HepG2 (cell line): ENCODE results near the gene TSPAN5. TPM values are rescaled to one million over a fixed set of nuclear protein-coding genes. Genes with fewer than 3 reads are reported as not detected.

Experiments
- ATAC-seq: fragments of 200-7000 bp; cut with Tn5 transposase; 3 replicates; pipeline ENCODE4 v1.9.1; 2020; ENCODE audit warnings: mild to moderate bottlenecking, moderate library complexity
- BruUV-seq: library from RNA; stranded (reverse); fragments of 400-500 nt; replicated peaks from 2 replicates; lab custom pipeline; 2021; lab: Mats Ljungman, UMichigan
- CTCF ChIA-PET: fragments of 300-600 bp; formaldehyde crosslinking; extraction: SDS; loops from one replicate; lab custom pipeline; 2021; ENCODE audit warnings: low total read pairs, inconsistent platforms, low intra/inter-chr PET ratio; lab: Yijun Ruan, JAX
- POLR2A ChIA-PET: fragments of 350-600 bp; sonication (Branson Sonifier 250); formaldehyde crosslinking; loops from one replicate; lab custom pipeline; 2020; ENCODE audit warnings: antibody characterized with exemption, inconsistent platforms; lab: Yijun Ruan, JAX
- DNase-seq: peaks from one replicate; pipeline ENCODE4 v3.0.0-alpha.2; 2015; ENCODE audit warnings: low spot score
- FAIRE-seq: peaks from 3 replicates; lab custom pipeline; 2011; peaks lifted over from hg19 to GRCh38; lab: Jason Lieb, UNC
- H2AFZ ChIP-seq: one replicate; pipeline ENCODE4 v1.6.1; 2011; ENCODE audit warnings: low read length, inconsistent platforms
- H3K27ac ChIP-seq: fragments of 300-600 bp; 3 replicates; pipeline ENCODE4 v1.8.0; 2011; ENCODE audit warnings: mixed run types, mild to moderate bottlenecking, mixed read lengths, low read length, inconsistent platforms; ENCODE audit not compliant: insufficient read depth; ENCODE audit errors: extremely low read length
- H3K27me3 ChIP-seq, 2 experiments: fragments of 200-600 bp in 1 of 2; 2 replicates in 1 of 2; 3 replicates in 1 of 2; pipeline versions ENCODE4 v1.6.0 to v1.8.0; 2011; ENCODE audit warnings: low read length in 2 of 2, mild to moderate bottlenecking in 2 of 2, moderate library complexity in 2 of 2, inconsistent platforms in 1 of 2; ENCODE audit not compliant: insufficient read depth in 2 of 2, control insufficient read depth in 1 of 2
- H3K36me3 ChIP-seq, 2 experiments: fragments of 200-600 bp in 1 of 2; replicated peaks in 1 of 2; 2 replicates in 1 of 2; 3 replicates in 1 of 2; pipeline versions ENCODE4 v1.5.1 to v1.8.0; 2011; ENCODE audit warnings: low read length in 2 of 2, inconsistent platforms in 1 of 2; ENCODE audit not compliant: insufficient read depth in 2 of 2, control insufficient read depth in 1 of 2
- H3K4me1 ChIP-seq: 2 replicates; pipeline ENCODE4 v1.5.1; 2012; ENCODE audit warnings: low read length, inconsistent platforms; ENCODE audit not compliant: insufficient read depth
- H3K4me2 ChIP-seq: 2 replicates; pipeline ENCODE4 v1.6.0; 2011; ENCODE audit warnings: low read depth, low read length, inconsistent platforms
- H3K4me3 ChIP-seq, 3 experiments: fragments of 200-600 bp in 1 of 3; sonication (generic), shearing (Covaris generic) in 1 of 3; replicated peaks in 1 of 3; 2 replicates each; pipeline ENCODE4 v1.5.1; 2011 to 2016; ENCODE audit warnings: low read length in 3 of 3, inconsistent platforms in 2 of 3, low read depth in 2 of 3, mild to moderate bottlenecking in 2 of 3, control low read depth in 1 of 3, mixed read lengths in 1 of 3; ENCODE audit not compliant: insufficient read depth in 1 of 3
- H3K79me2 ChIP-seq: one replicate; pipeline ENCODE4 v1.6.1; 2011; ENCODE audit warnings: low read length, inconsistent platforms; ENCODE audit not compliant: insufficient read depth
- H3K9ac ChIP-seq: 2 replicates; pipeline ENCODE4 v1.6.0; 2011; ENCODE audit warnings: mild to moderate bottlenecking, low read depth, low read length, inconsistent platforms; ENCODE audit not compliant: insufficient read depth
- H3K9me3 ChIP-seq: 2 replicates; pipeline ENCODE4 v1.5.1; 2012; ENCODE audit warnings: mild to moderate bottlenecking, low read length
- H4K20me1 ChIP-seq: 2 replicates; pipeline ENCODE4 v1.6.0; 2011; ENCODE audit warnings: inconsistent platforms, mild to moderate bottlenecking, low read length, moderate library complexity; ENCODE audit not compliant: insufficient read depth
- ARNTL ChIP-seq: sonication (generic); formaldehyde crosslinking; IDR thresholded peaks from 2 replicates; pipeline ENCODE4 v1.4.0; 2020; ENCODE audit warnings: mild to moderate bottlenecking, missing genetic modification reagents
- DDIT3 ChIP-seq: sonication (generic); formaldehyde crosslinking; IDR thresholded peaks from 2 replicates; pipeline ENCODE4 v1.4.0; 2020; ENCODE audit warnings: mild to moderate bottlenecking, missing genetic modification reagents
- DR1 ChIP-seq: sonication (generic); formaldehyde crosslinking; IDR thresholded peaks from 2 replicates; pipeline ENCODE4 v1.8.0; 2021; ENCODE audit warnings: mild to moderate bottlenecking, missing genetic modification reagents, inconsistent platforms
- E2F2 ChIP-seq: sonication (generic); formaldehyde crosslinking; IDR thresholded peaks from 2 replicates; pipeline ENCODE4 v1.4.0; 2020; ENCODE audit warnings: missing genetic modification reagents, borderline replicate concordance
- ERF ChIP-seq: IDR thresholded peaks from 2 replicates; pipeline ENCODE4 v1.6.1; 2018; ENCODE audit warnings: missing biosample characterization, missing genetic modification reagents
- SMARCC2 ChIP-seq: fragments of 450-650 bp; IDR thresholded peaks from 2 replicates; pipeline ENCODE4 v1.6.1; 2017; ENCODE audit warnings: antibody characterized with exemption, mild to moderate bottlenecking
- ZNF468 ChIP-seq: sonication (generic); formaldehyde crosslinking; IDR thresholded peaks from 2 replicates; pipeline ENCODE4 v1.8.0; 2022; ENCODE audit warnings: mild to moderate bottlenecking, moderate library complexity, missing genetic modification reagents
- ZNF512B ChIP-seq: sonication (generic); formaldehyde crosslinking; IDR thresholded peaks from 2 replicates; pipeline ENCODE4 v1.5.1; 2020; ENCODE audit warnings: missing genetic modification reagents, mild to moderate bottlenecking, borderline replicate concordance
- WGBS: methylation state at CpG from one replicate; pipeline ENCODE4 v1.1.6; 2017; ENCODE audit warnings: low lambda C conversion rate; 5-methylcytosine and 5-hydroxymethylcytosine counted together
- in situ Hi-C: cut with HindIII; loops from 2 replicates; pipeline ENCODE4 v1.10.0; 2017; ENCODE audit warnings: low pct_unique_long_range_greater_than_20kb; ENCODE audit not compliant: extremely low pct_ligation_motif_present
- intact Hi-C: fragments of 100-400 bp; cut with micrococcal nuclease; formaldehyde crosslinking; loops from one replicate; pipeline ENCODE4 v1.10.0; 2022; ENCODE audit not compliant: unreplicated experiment
- polyA plus RNA-seq, 8 experiments: library from polyadenylated mRNA; depleted of rRNA in 3 of 8; stranded (reverse) in 7 of 8; unstranded in 1 of 8; fragments of >200 nt; fragmentation: Illumina TruSeq in 4 of 8; extraction: Trizol in 4 of 8; gene quantifications; 2 replicates each; pipeline versions ENCODE4 v1.2.1 to v1.2.3, GENCODE V29; 2011 to 2016; ENCODE audit warnings: low read depth in 4 of 8, missing spikeins in 1 of 8, mixed read lengths in 1 of 8; ENCODE audit not compliant: insufficient read depth in 1 of 8
- total RNA-seq, 5 experiments: library from RNA; depleted of rRNA; stranded (reverse); fragments of >200 nt; fragmentation: Illumina TruSeq; extraction: Trizol; gene quantifications; 2 replicates each; pipeline ENCODE4 v1.2.3, GENCODE V29; 2016; ENCODE audit warnings: low read depth in 1 of 5

Gene TSPAN5
- total and polyA plus RNA-seq, 2 of the 13 experiments (the other 11 are each of a cell fraction or from before 2014, with no cell fraction given): 0.20 to 0.53 TPM

- ChIA-PET POLR2A (no interaction called here), CTCF (no interaction called here)
- Histone ChIP-seq H4K20me1 (no peaks in the 10 kb centered on the region), H3K4me3 (no peak overlapping the region), H3K36me3 (no peaks in the 10 kb centered on the region), H3K79me2 (no peaks in the 10 kb centered on the region), H2AFZ (no peak overlapping the region), H3K9ac (no peak overlapping the region), H3K27ac (no peak overlapping the region), H3K27me3 (peaks cover 0 to 9% of the 10 kb centered on the region in 2 experiments; a peak in 2 of 5 replicates), H3K4me1 (no peaks in the 10 kb centered on the region), H3K9me3 (no peaks in the 10 kb centered on the region), H3K4me2 (no peak overlapping the region)
- in situ Hi-C loops (no loop called here), intact Hi-C loops (no loop called here)
- DNase-seq (no peak), FAIRE-seq (no peak), ATAC-seq (no peak)
- WGBS: 54% methylated on average over 11 of the region's 11 CpGs
- no TSS peak for BruUV-seq
- TF ChIP-seq SMARCC2 (no peak), DDIT3 (CRISPR knock-in tag) (no peak), ERF (CRISPR knock-in tag) (no peak), ZNF512B (no peak), ARNTL (CRISPR knock-in tag) (no peak), DR1 (CRISPR knock-in tag) (no peak), E2F2 (no peak), ZNF468 (CRISPR knock-in tag) (no peak)
These were observed 45.8 kb downstream of the TSPAN5 start for GRCh38 chr4:98612318-98613250.
